GM18867 (cell line): ENCODE data around the gene MATCAP1.

ENCODE experiments used
- ATAC-seq: cut with Tn5 transposase; IDR thresholded peaks from one replicate; pipeline ENCODE4 v1.9.1; 2021; ENCODE audit warnings: mild to moderate bottlenecking, moderate library complexity; ENCODE audit not compliant: unreplicated experiment

Gene MATCAP1

GRCh38 chr16:67158637-67159600 is 24.8 kb downstream of the MATCAP1 start:
- ATAC-seq, result peak; percentile 39

- no peak for ATAC-seq
These were observed 25.7 kb downstream of the MATCAP1 start for GRCh38 chr16:67157892-67158635.

GRCh38 chr16:67157106-67157748 is 26.5 kb downstream of the MATCAP1 start:
- no peak for ATAC-seq

GRCh38 chr16:67156143-67156844 is 27.5 kb downstream of the MATCAP1 start:
- ATAC-seq, result no peak

GRCh38 chr16:67155295-67156142 is 28.2 kb downstream of the MATCAP1 start:
- peak; percentile 24 for ATAC-seq

GRCh38 chr16:67154578-67155294 is 29.0 kb downstream of the MATCAP1 start:
- ATAC-seq, result no peak

GRCh38 chr16:67151431-67152097 is 32.2 kb downstream of the MATCAP1 start:
- no peak for ATAC-seq

- peak; percentile 44 for ATAC-seq
These were observed 32.8 kb downstream of the MATCAP1 start, which contains the start of gene B3GNT9 for GRCh38 chr16:67150833-67151396. Gene B3GNT9 (minus strand): TSS chr16:67150998. CDS start chr16:67150485, 513 bp downstream.

- ATAC-seq, result peak; percentile 10
These were observed 33.5 kb downstream of the MATCAP1 start for GRCh38 chr16:67150047-67150832.

- no peak for ATAC-seq
These were observed 34.3 kb downstream of the MATCAP1 start for GRCh38 chr16:67149276-67150046.

- no peak for ATAC-seq
These were observed 35.0 kb downstream of the MATCAP1 start for GRCh38 chr16:67148656-67149275.

GRCh38 chr16:67148221-67148620 is 35.5 kb downstream of the MATCAP1 start:
- ATAC-seq, result no peak

GRCh38 chr16:67147437-67148140 is 36.2 kb downstream of the MATCAP1 start:
- no peak for ATAC-seq

GRCh38 chr16:67146523-67147357 is 37.0 kb downstream of the MATCAP1 start:
- ATAC-seq, result no peak

GRCh38 chr16:67145746-67146145 is 38.0 kb downstream of the MATCAP1 start:
- no peak for ATAC-seq
